ENCODE measurements around the gene BCR. TPM values are rescaled to one million over a fixed set of nuclear protein-coding genes. Genes with fewer than 3 reads are reported as not detected.

Gene BCR
- total RNA-seq, 1 donor from 2014 or later: 30.0 TPM

DNA sequence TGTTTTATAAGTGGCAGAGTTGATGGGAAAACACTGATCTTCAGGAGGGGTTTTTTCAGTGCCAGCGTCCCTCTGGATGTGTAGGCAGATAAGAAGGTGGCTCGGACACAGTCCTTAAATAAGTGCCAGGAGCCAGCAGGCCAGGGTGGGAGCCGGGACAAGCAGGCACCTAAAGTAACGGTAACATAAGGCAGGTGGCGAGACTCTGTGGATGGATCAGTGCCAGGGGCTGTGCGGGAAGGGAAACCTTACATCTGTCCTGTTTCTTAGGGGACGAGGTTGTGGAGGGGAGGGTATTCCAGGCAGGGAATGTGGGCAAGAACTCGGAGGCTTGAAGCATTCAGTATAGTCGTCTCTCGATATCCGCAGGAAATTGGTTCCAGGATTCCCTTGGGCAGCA is 15.9 kb downstream of the BCR start:
- no peak overlapping the region for H3K4me3 Mint-ChIP-seq (ENCODE audit: unreplicated experiment)
- no peak for DNase-seq (ENCODE audit: low spot score)
- peaks cover 3% of the 10 kb centered on the region for H3K36me3 Mint-ChIP-seq (ENCODE audit: low read depth)
- TF ChIP-seq CTCF (IDR thresholded peaks at IDR 0.05): no peak
- H3K9me3 Mint-ChIP-seq (ENCODE audit: low read depth): no peaks in the 10 kb centered on the region
- H3K27ac Mint-ChIP-seq (ENCODE audit: unreplicated experiment): no peak overlapping the region
- H3K4me1 Mint-ChIP-seq (ENCODE audit: low read depth): peaks cover 20% of the 10 kb centered on the region
- H3K27me3 Mint-ChIP-seq (ENCODE audit: low read depth): no peaks in the 10 kb centered on the region

DNA sequence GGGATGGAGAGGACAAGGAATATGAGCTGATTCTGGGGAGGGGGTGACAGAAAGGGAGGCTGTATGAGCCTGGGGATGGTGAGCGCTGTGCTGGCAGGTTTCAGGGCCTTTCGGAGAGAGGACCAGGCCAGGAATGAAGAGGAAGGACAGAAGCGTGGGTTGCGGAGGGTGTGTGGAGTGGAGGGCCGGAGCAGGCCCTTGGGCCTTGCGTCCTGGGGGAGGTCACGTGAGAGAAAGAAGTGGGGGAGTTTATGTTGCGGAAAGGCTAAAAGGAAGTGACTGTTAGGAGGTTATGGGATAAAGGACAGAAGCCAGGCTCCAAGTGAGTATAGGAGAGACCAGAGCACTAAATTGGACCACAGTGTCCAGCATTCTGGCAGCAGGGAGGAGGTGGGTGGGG is 17.5 kb downstream of the BCR start:
- Mint-ChIP-seq H3K4me3 (ENCODE audit: unreplicated experiment) (no peak overlapping the region), H3K36me3 (ENCODE audit: low read depth) (peaks cover 3% of the 10 kb centered on the region), H3K4me1 (ENCODE audit: low read depth) (peaks cover 17% of the 10 kb centered on the region), H3K9me3 (ENCODE audit: low read depth) (no peaks in the 10 kb centered on the region), H3K27me3 (ENCODE audit: low read depth) (no peaks in the 10 kb centered on the region), H3K27ac (ENCODE audit: unreplicated experiment) (no peak overlapping the region)
- TF ChIP-seq CTCF (IDR thresholded peaks at IDR 0.05): no peak
- no peak for DNase-seq (ENCODE audit: low spot score)

GRCh38 chr22:23199159-23199558 is 18.9 kb downstream of the BCR start:
- Mint-ChIP-seq H3K36me3 (ENCODE audit: low read depth) (peaks cover 3% of the 10 kb centered on the region), H3K9me3 (ENCODE audit: low read depth) (no peaks in the 10 kb centered on the region), H3K27ac (ENCODE audit: unreplicated experiment) (peak overlapping the region; percentile 78), H3K27me3 (ENCODE audit: low read depth) (no peaks in the 10 kb centered on the region), H3K4me3 (ENCODE audit: unreplicated experiment) (no peak overlapping the region), H3K4me1 (ENCODE audit: low read depth) (peaks cover 9% of the 10 kb centered on the region)
- TF ChIP-seq CTCF (IDR thresholded peaks at IDR 0.05): no peak
- DNase-seq (ENCODE audit: low spot score): no peak

DNA sequence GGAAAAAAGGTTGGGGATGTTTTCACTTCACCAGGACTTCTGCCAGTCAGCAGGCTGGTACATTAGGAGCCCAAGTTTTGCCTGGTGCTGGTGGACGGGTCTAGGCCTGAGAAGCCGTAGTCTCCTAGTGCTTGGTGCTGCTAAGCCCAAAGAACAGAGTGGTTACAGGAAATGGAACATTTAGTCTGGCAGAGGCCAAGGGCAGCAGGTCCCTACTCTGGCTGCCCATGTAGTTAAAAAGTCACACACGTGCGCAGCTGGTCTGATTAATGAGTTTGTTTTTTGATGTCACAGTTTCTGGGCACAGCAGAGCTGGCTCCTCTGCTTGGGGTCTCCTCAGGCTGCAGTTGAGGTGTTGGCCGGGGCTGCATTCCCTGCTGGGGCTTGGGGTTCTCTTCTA is 20.6 kb downstream of the BCR start:
- H3K27me3 Mint-ChIP-seq (ENCODE audit: low read depth): no peaks in the 10 kb centered on the region
- TF ChIP-seq CTCF (IDR thresholded peaks at IDR 0.05): no peak
- peaks cover 3% of the 10 kb centered on the region for H3K36me3 Mint-ChIP-seq (ENCODE audit: low read depth)
- DNase-seq (ENCODE audit: low spot score): no peak
- no peak overlapping the region for H3K4me3 Mint-ChIP-seq (ENCODE audit: unreplicated experiment)
- H3K27ac Mint-ChIP-seq (ENCODE audit: unreplicated experiment): peak overlapping the region; percentile 12
- H3K4me1 Mint-ChIP-seq (ENCODE audit: low read depth): peaks cover 14% of the 10 kb centered on the region
- H3K9me3 Mint-ChIP-seq (ENCODE audit: low read depth): no peaks in the 10 kb centered on the region

- H3K36me3 Mint-ChIP-seq (ENCODE audit: low read depth): peaks cover 7% of the 10 kb centered on the region
- H3K27ac Mint-ChIP-seq (ENCODE audit: unreplicated experiment): no peak overlapping the region
- peaks cover 14% of the 10 kb centered on the region for H3K4me1 Mint-ChIP-seq (ENCODE audit: low read depth)
- H3K4me3 Mint-ChIP-seq (ENCODE audit: unreplicated experiment): no peak overlapping the region
- no peak for TF ChIP-seq CTCF (IDR thresholded peaks at IDR 0.05)
- H3K27me3 Mint-ChIP-seq (ENCODE audit: low read depth): no peaks in the 10 kb centered on the region
- DNase-seq (ENCODE audit: low spot score): no peak
- H3K9me3 Mint-ChIP-seq (ENCODE audit: low read depth): no peaks in the 10 kb centered on the region
Measured at GRCh38 chr22:23202812-23203451, 22.6 kb downstream of the BCR start.
